ENCODE data around the gene RPS18. TPM values are rescaled to one million over a fixed set of nuclear protein-coding genes. Genes with fewer than 3 reads are reported as not detected.

Gene RPS18
- polyA plus RNA-seq, 3 donors: 2,430 to 3,295 (median 2,894) TPM

DNA sequence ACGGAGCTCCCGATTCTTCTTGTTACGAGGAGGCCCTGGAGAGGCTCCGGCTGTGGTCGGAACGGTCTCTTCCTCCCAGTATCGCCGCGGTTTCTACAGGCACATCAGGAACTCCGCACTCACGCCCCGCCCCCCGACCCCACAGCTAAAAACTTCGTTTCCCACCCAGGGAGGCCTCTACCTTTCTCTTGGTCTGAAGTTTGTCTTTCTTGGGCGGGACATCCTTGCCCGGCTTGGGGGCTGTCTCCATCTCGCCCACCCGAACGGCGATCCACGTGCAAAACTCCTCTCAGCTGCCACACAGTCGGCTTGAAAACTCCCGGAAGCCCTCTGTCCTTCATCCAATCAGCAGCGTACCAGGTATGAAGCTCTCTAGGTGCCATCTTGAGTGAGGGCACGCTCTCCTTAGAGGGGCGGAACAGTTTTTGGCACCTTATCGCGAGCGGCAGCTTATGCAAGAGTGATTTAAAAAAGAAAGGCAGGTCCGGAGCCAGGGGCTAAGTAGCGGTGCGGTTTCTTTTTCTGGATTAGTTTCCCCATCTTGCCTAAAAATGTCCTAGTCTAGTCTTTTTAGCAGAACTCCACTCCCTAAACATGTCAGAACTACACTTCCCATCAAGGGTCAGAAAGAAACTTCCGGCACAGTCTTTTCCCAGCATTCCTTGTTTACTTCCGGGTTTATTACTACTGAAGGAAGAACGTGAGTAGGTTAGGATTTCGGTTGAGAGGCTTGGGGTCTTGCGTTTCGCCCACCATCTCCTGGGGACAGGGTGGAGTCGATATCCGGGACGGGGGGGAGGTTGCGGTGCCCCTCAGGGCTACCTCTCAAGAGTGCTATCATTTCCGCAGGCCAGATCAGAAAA lies 17.3 kb downstream of the RPS18 start, which contains the start of the genes PFDN6 and WDR46:
Gene PFDN6 (plus strand): TSS at position 681 of the 863 bp plus-strand sequence. CDS start 256 bp downstream, outside the sequence.
Gene WDR46 (minus strand): TSS at position 319 of the 863 bp plus-strand sequence. CDS start 69 bp downstream, at position 250.
- no peaks in the 10 kb centered on the region for H3K9me3 Mint-ChIP-seq
- Histone ChIP-seq H3K9me3 (replicated peaks in 1 of 2; ENCODE audit: control insufficient read depth in 1 of 2, insufficient read depth in 1 of 2, low read length in 2 of 2) (no peaks in the 10 kb centered on the region), H3K79me2 (ENCODE audit: insufficient read depth, low read length) (peaks cover 49% of the 10 kb centered on the region), H3K9ac (ENCODE audit: insufficient read depth, low read length, poor library complexity, severe bottlenecking) (peak within 1 kb of the TSS; percentile 68), H3K4me3 (replicated peaks in 1 of 3; ENCODE audit: low read depth in 2 of 3, low read length in 3 of 3) (peak within 1 kb of the TSS; percentile 81 to 99 (median 82)), H4K20me1 (ENCODE audit: insufficient read depth, low read length) (peaks cover 42% of the 10 kb centered on the region), H3K36me3 (replicated peaks in 1 of 2; ENCODE audit: control insufficient read depth in 1 of 2, insufficient read depth in 2 of 2, low read length in 2 of 2) (peaks cover 42 to 70% of the 10 kb centered on the region in 2 donors), H3K4me1 (ENCODE audit: control insufficient read depth in 1 of 2, insufficient read depth in 2 of 2, low read length in 2 of 2) (peaks cover 19 to 23% of the 10 kb centered on the region in 2 donors), H3K27ac (ENCODE audit: low read depth in 1 of 2, low read length in 2 of 2) (peak within 1 kb of the TSS; percentile 30 to 75), H2AFZ (ENCODE audit: insufficient read depth, low read depth, low read length, poor library complexity, severe bottlenecking) (peak within 1 kb of the TSS; percentile 91), H3K27me3 (ENCODE audit: control insufficient read depth in 2 of 2, insufficient read depth in 2 of 2, low read length in 2 of 2) (no peaks in the 10 kb centered on the region), H3K4me2 (replicated peaks; ENCODE audit: extremely low read depth, low read length, poor library complexity, severe bottlenecking) (peak within 1 kb of the TSS; percentile 90)
- no peaks in the 10 kb centered on the region for H3K27me3 Mint-ChIP-seq (ENCODE audit: low read depth in 3 of 3)
- intact Hi-C loops (cut with micrococcal nuclease): loop anchor here in 1 of 2 donors (2.0 kb wide), 1 partner anchor 16 kb away; the partner anchor contains the start of gene RPS18
- WGBS (ENCODE audit: insufficient coverage): under 1% methylated on average over 39 of the region's 43 CpGs
- peak within 1 kb of the TSS; percentile 99 to 100 for H3K4me3 Mint-ChIP-seq
- peak within 1 kb of the TSS; percentile 89 to 96 (median 94) for H3K27ac Mint-ChIP-seq
- TF ChIP-seq, protein P1, sequence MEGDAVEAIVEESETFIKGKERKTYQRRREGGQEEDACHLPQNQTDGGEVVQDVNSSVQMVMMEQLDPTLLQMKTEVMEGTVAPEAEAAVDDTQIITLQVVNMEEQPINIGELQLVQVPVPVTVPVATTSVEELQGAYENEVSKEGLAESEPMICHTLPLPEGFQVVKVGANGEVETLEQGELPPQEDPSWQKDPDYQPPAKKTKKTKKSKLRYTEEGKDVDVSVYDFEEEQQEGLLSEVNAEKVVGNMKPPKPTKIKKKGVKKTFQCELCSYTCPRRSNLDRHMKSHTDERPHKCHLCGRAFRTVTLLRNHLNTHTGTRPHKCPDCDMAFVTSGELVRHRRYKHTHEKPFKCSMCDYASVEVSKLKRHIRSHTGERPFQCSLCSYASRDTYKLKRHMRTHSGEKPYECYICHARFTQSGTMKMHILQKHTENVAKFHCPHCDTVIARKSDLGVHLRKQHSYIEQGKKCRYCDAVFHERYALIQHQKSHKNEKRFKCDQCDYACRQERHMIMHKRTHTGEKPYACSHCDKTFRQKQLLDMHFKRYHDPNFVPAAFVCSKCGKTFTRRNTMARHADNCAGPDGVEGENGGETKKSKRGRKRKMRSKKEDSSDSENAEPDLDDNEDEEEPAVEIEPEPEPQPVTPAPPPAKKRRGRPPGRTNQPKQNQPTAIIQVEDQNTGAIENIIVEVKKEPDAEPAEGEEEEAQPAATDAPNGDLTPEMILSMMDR (IDR thresholded peaks at IDR 0.05): no peak
- H3K36me3 Mint-ChIP-seq: peaks cover 56 to 58% of the 10 kb centered on the region in 2 donors
- DNase-seq: peak; percentile 77 to 91 (median 80)
- peaks cover 33% of the 10 kb centered on the region for H3K4me1 Mint-ChIP-seq

DNA sequence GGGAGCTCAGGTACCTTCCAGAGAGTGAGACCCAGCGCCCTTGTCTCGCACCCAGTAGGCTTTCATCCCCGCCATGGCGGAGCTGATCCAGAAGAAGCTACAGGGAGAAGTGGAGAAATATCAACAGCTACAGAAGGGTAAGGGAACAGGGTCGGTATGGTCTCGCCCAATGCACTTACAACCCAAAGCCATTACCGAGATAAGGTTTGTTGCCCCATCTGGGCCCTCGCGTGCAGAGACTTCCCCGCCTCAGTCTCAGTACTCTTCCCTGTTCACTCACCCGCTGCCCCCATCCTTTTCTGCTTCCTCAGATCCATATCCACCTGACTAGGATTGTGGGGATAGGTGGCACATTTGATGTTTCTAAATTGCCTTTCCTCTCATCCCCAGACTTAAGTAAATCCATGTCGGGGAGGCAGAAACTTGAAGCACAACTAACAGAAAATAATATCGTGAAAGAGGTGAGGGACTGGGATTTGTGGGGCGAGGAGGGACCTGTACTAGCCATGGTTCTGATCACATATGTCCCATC lies 18.0 kb downstream of the RPS18 start:
- Histone ChIP-seq H3K4me2 (replicated peaks; ENCODE audit: extremely low read depth, low read length, poor library complexity, severe bottlenecking) (peak overlapping the region; percentile 90), H3K27me3 (ENCODE audit: control insufficient read depth in 2 of 2, insufficient read depth in 2 of 2, low read length in 2 of 2) (no peaks in the 10 kb centered on the region), H3K9me3 (replicated peaks in 1 of 2; ENCODE audit: control insufficient read depth in 1 of 2, insufficient read depth in 1 of 2, low read length in 2 of 2) (no peaks in the 10 kb centered on the region), H4K20me1 (ENCODE audit: insufficient read depth, low read length) (peaks cover 49% of the 10 kb centered on the region), H2AFZ (ENCODE audit: insufficient read depth, low read depth, low read length, poor library complexity, severe bottlenecking) (peak overlapping the region; percentile 91), H3K79me2 (ENCODE audit: insufficient read depth, low read length) (peaks cover 51% of the 10 kb centered on the region), H3K4me1 (ENCODE audit: control insufficient read depth in 1 of 2, insufficient read depth in 2 of 2, low read length in 2 of 2) (peaks cover 19 to 23% of the 10 kb centered on the region in 2 donors), H3K9ac (ENCODE audit: insufficient read depth, low read length, poor library complexity, severe bottlenecking) (peak overlapping the region; percentile 68), H3K4me3 (replicated peaks in 1 of 3; ENCODE audit: low read depth in 2 of 3, low read length in 3 of 3) (peak overlapping the region; percentile 81 to 99 (median 82)), H3K36me3 (replicated peaks in 1 of 2; ENCODE audit: control insufficient read depth in 1 of 2, insufficient read depth in 2 of 2, low read length in 2 of 2) (peaks cover 49 to 70% of the 10 kb centered on the region in 2 donors), H3K27ac (ENCODE audit: low read depth in 1 of 2, low read length in 2 of 2) (peak overlapping the region in 1 of 2 donors; percentile 75)
- intact Hi-C loops (cut with micrococcal nuclease): loop anchor here in 1 of 2 donors (2.0 to 10.0 kb wide), 2 partner anchors 17 to 105 kb away; partner anchors contain the start of genes KIFC1 and RPS18
- peak in 1 of 3 donors; percentile 28 for DNase-seq
- Mint-ChIP-seq H3K4me1 (peaks cover 33% of the 10 kb centered on the region), H3K36me3 (peaks cover 58 to 59% of the 10 kb centered on the region in 2 donors), H3K9me3 (no peaks in the 10 kb centered on the region), H3K27me3 (ENCODE audit: low read depth in 3 of 3) (no peaks in the 10 kb centered on the region), H3K27ac (peak overlapping the region; percentile 89 to 96 (median 94)), H3K4me3 (peak overlapping the region; percentile 99 to 100)
- WGBS (ENCODE audit: insufficient coverage): 0% methylated on average over 4 of the region's 14 CpGs
- TF ChIP-seq, protein P1 (IDR thresholded peaks at IDR 0.05): no peak
